Endodermal cell (in vitro differentiated cells): ENCODE data around the gene ADGRD1. TPM values are rescaled to one million over a fixed set of nuclear protein-coding genes. Genes with fewer than 3 reads are reported as not detected.

Experiments used
- DNase-seq: peaks from one replicate; pipeline ENCODE4 v3.0.0-alpha.2; 2017
- H3K27ac ChIP-seq: 2 replicates; pipeline ENCODE4 v1.5.1; 2013; ENCODE audit warnings: mild to moderate bottlenecking, low read depth, low read length, moderate library complexity
- H3K27me3 ChIP-seq: 2 replicates; pipeline ENCODE4 v1.6.1; 2013; ENCODE audit warnings: mild to moderate bottlenecking, low read length, moderate library complexity; ENCODE audit not compliant: insufficient read depth, control insufficient read depth, poor library complexity, severe bottlenecking
- H3K36me3 ChIP-seq: 2 replicates; pipeline ENCODE4 v1.7.0; 2013; ENCODE audit warnings: mild to moderate bottlenecking, low read length, moderate library complexity; ENCODE audit not compliant: control insufficient read depth, insufficient read depth
- H3K4me1 ChIP-seq: one replicate; pipeline ENCODE4 v1.7.0; 2013; ENCODE audit warnings: low read length; ENCODE audit not compliant: control insufficient read depth, insufficient read depth
- H3K4me3 ChIP-seq: 2 replicates; pipeline ENCODE4 v1.5.1; 2013; ENCODE audit warnings: mild to moderate bottlenecking, low read length, moderate library complexity
- H3K9ac ChIP-seq: 2 replicates; pipeline ENCODE4 v1.6.1; 2013; ENCODE audit warnings: mild to moderate bottlenecking, low read length, moderate library complexity; ENCODE audit not compliant: poor library complexity, severe bottlenecking; ENCODE audit errors: extremely low read depth
- H3K9me3 ChIP-seq: 2 replicates; pipeline ENCODE4 v1.6.1; 2013; ENCODE audit warnings: mild to moderate bottlenecking, low read length, moderate library complexity; ENCODE audit not compliant: control insufficient read depth
- H3K27ac Mint-ChIP-seq: 2 replicates; pipeline ENCODE4 v1.8.0; 2020; ENCODE audit warnings: mixed read lengths
- H3K27me3 Mint-ChIP-seq: 2 replicates; pipeline ENCODE4 v1.8.0; 2021; ENCODE audit warnings: mild to moderate bottlenecking, mixed read lengths; ENCODE audit not compliant: insufficient read depth
- H3K36me3 Mint-ChIP-seq: 2 replicates; pipeline ENCODE4 v1.8.0; 2020; ENCODE audit warnings: low read depth, mixed read lengths
- H3K4me1 Mint-ChIP-seq: 2 replicates; pipeline ENCODE4 v1.8.0; 2020; ENCODE audit warnings: mixed read lengths
- H3K4me3 Mint-ChIP-seq: 2 replicates; pipeline ENCODE4 v1.8.0; 2020; ENCODE audit warnings: mild to moderate bottlenecking, moderate library complexity, mixed read lengths
- H3K9me3 Mint-ChIP-seq: 2 replicates; pipeline ENCODE4 v1.8.0; 2020; ENCODE audit warnings: mild to moderate bottlenecking, mixed read lengths
- WGBS, 2 experiments: methylation state at CpG; one replicate each; pipeline versions ENCODE4 v1.1.5 to v1.1.7; 2013; ENCODE audit warnings: missing lambda C conversion rate in 2 of 2, mixed read lengths in 1 of 2; ENCODE audit not compliant: insufficient coverage in 1 of 2, insufficient read length in 1 of 2; 5-methylcytosine and 5-hydroxymethylcytosine counted together
- total RNA-seq, 2 donors: library from RNA; stranded (reverse); fragmentation: NEBNext Ultra II Directional in 1 of 2; extraction: Animal tissue kit (Norgen Biotek cat#: 25700) in 1 of 2; gene quantifications; 2 replicates in 1 of 2; 3 replicates in 1 of 2; pipeline ENCODE4 v1.2.1, GENCODE V29; 2021
- TF ChIP-seq, protein P1 (sequence below): fragments of 200-600 bp; sonication (generic); conservative IDR thresholded peaks from 2 replicates; pipeline ENCODE4 v1.5.0; 2021; ENCODE audit warnings: antibody characterized with exemption, mild to moderate bottlenecking

Gene ADGRD1
- total RNA-seq, 2 donors from 2014 or later = 1.3 to 2.9 TPM

DNA sequence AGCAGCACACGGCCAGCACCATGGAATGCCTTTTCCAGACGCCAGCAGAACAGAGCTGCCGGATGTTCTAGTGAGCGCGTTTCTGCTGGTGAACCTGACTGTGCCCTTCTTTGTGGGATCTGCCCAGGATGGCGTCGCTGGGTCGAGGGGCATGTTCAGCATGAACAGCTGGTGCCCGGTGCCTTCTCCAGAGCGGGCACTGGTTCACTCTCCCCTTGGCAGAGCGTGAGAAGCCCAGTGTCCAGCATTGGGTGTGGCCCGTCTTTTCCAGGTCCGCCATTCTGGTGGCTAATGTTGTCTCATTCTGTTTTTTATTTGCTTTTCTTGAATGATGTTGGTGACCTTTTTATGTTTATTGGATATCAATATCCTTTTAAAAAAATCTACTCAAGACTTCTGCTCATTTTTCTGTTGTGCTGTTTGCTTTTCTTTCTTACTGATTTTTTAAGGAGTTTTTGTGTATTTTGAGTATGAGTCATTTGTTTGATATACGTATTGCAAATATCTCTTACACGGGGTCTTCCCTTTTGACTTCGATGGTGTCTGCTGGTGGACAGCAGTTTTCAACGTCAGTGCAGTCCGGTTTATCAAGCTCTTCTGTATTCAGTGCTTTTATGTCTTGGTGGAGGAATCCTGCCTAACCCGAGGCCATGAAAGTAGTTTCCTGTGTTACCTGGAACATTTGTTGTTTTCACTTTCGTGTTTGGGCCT, 74.3 kb downstream of the ADGRD1 start:
- no peak overlapping the region for H3K4me3 ChIP-seq
- Mint-ChIP-seq H3K27me3 (no peaks in the 10 kb centered on the region), H3K4me3 (no peak overlapping the region), H3K9me3 (no peaks in the 10 kb centered on the region), H3K4me1 (no peaks in the 10 kb centered on the region), H3K36me3 (no peaks in the 10 kb centered on the region), H3K27ac (no peak overlapping the region)
- no peak overlapping the region for H3K9ac ChIP-seq
- no peaks in the 10 kb centered on the region for H3K27me3 ChIP-seq
- no peaks in the 10 kb centered on the region for H3K9me3 ChIP-seq
- no peaks in the 10 kb centered on the region for H3K4me1 ChIP-seq
- no peaks in the 10 kb centered on the region for H3K36me3 ChIP-seq
- peak overlapping the region; percentile 66 for H3K27ac ChIP-seq
- no peak for DNase-seq
- WGBS, 2 experiments = 84 to 91% methylated on average over 9 to 20 of the region's 20 CpGs
- TF ChIP-seq, protein P1, sequence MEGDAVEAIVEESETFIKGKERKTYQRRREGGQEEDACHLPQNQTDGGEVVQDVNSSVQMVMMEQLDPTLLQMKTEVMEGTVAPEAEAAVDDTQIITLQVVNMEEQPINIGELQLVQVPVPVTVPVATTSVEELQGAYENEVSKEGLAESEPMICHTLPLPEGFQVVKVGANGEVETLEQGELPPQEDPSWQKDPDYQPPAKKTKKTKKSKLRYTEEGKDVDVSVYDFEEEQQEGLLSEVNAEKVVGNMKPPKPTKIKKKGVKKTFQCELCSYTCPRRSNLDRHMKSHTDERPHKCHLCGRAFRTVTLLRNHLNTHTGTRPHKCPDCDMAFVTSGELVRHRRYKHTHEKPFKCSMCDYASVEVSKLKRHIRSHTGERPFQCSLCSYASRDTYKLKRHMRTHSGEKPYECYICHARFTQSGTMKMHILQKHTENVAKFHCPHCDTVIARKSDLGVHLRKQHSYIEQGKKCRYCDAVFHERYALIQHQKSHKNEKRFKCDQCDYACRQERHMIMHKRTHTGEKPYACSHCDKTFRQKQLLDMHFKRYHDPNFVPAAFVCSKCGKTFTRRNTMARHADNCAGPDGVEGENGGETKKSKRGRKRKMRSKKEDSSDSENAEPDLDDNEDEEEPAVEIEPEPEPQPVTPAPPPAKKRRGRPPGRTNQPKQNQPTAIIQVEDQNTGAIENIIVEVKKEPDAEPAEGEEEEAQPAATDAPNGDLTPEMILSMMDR = no peak

DNA sequence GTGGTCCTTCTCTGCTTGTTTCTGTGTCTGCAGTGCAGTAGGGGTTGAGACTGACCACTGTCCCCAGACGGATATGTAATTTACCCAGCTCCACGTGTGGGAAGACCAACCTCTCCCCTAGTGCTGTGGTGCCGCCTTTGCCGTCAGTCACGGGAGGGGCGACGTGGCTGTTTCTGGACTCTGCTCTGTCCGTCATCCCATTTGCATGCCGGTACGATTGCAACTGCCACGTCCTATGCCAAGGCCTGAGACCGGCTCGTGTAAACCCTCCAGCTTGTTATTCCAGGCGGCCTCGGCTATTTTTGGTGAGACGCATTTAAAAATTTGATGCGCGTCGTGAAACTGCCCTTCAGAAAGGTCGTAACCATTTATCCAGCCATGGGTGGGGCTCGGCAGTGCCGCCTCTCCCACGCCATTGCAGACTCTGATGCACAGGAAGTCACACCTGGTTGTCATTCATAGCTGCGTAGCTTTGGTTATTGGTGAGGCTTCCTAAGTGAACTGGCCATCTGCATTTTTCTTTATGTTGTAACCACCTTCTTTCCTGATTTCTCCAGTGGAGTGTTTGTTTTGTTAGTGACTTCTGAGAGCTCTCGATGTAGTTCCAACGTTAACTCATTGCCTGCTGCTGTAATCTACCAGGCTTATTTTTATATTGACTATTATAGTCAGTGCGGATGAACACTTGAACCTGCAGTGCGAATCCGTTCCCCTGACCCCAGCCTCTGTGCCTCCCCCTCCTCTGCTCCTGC, 75.1 kb downstream of the ADGRD1 start:
- no peaks in the 10 kb centered on the region for H3K9me3 ChIP-seq
- Mint-ChIP-seq H3K27me3 (no peaks in the 10 kb centered on the region), H3K4me1 (no peaks in the 10 kb centered on the region), H3K9me3 (no peaks in the 10 kb centered on the region), H3K4me3 (no peak overlapping the region), H3K27ac (no peak overlapping the region), H3K36me3 (no peaks in the 10 kb centered on the region)
- H3K27me3 ChIP-seq = no peaks in the 10 kb centered on the region
- no peak overlapping the region for H3K9ac ChIP-seq
- TF ChIP-seq, protein P1 = no peak
- 93% methylated on average over 24 to 29 of the region's 29 CpGs for WGBS, 2 experiments
- DNase-seq = no peak
- H3K27ac ChIP-seq = no peak overlapping the region
- no peaks in the 10 kb centered on the region for H3K4me1 ChIP-seq
- H3K36me3 ChIP-seq = no peaks in the 10 kb centered on the region
- no peak overlapping the region for H3K4me3 ChIP-seq

DNA sequence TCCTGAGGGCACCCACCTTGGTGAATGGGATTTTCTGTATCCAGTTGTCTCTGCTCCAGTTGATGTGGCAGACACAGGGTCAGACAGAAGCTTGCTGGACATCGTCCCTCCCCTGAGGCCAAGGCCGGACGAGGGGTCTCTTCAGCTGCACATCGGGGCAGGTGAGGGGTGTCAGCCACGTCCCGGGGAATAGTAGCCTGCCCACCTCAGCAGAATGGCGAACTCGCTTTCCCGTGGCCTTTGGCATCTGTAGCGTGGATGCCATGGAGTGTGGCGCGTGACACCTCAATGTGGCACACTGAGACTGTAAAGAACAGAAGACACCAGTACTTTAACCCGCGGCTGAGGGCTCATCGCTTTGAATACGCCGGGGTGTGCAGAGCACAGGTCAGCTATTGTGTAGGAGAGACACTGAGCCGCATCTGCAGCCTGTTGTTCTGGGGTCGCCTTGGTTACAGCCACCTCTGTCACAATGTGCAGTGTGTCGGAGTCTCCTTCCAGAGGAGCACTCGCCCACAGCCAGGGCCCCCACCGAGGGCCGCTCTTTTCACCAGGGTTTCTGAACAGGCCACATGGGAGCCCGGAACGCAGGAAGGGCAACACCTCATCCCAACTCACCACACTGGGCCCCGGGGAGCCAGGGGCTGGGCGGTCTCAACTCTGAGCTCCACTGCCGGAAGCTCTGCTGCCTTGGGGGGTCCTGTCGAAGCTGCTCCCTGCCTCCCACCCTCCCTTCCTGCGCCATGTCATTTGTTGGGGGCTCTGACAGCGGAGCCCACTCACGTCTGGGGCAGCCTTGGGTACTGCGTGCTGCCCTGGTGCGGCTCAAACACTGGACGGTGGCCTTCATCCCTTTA, 77.0 kb downstream of the ADGRD1 start:
- H3K27ac ChIP-seq = no peak overlapping the region
- Mint-ChIP-seq H3K27ac (no peak overlapping the region), H3K36me3 (no peaks in the 10 kb centered on the region), H3K9me3 (no peaks in the 10 kb centered on the region), H3K4me1 (no peaks in the 10 kb centered on the region), H3K27me3 (no peaks in the 10 kb centered on the region), H3K4me3 (no peak overlapping the region)
- H3K4me1 ChIP-seq = no peaks in the 10 kb centered on the region
- TF ChIP-seq, protein P1 = no peak
- no peaks in the 10 kb centered on the region for H3K9me3 ChIP-seq
- no peak for DNase-seq
- 93 to 96% methylated on average over 23 to 35 of the region's 35 CpGs for WGBS, 2 experiments
- H3K27me3 ChIP-seq = no peaks in the 10 kb centered on the region
- H3K4me3 ChIP-seq = no peak overlapping the region
- H3K36me3 ChIP-seq = no peaks in the 10 kb centered on the region
- H3K9ac ChIP-seq = no peak overlapping the region
